Measurements from ENCODE around the gene MAP7D2.

MAP7D2 gene

DNA sequence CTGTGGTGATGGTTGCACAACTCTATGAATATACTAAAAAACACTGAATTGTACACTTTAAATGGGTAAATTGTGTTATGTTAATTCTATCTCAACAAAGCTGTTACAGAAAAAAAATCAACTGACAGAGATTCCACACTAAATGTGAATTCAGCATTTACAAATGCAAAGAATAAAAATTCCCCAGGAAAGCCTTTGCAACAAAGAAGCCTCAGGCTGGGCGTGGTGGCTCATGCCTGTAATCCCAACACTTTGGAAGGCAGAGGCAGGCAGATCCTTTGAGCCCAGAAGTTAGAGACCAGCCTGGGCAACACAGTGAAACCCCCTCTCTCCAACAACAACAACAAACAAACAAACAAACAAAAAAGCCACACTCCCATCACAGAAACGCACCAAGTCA lies 134.8 kb downstream of the MAP7D2 start:
- in situ Hi-C loops (cut with MboI; ENCODE audit: low sequenced_read_pairs) = no loop called here

DNA sequence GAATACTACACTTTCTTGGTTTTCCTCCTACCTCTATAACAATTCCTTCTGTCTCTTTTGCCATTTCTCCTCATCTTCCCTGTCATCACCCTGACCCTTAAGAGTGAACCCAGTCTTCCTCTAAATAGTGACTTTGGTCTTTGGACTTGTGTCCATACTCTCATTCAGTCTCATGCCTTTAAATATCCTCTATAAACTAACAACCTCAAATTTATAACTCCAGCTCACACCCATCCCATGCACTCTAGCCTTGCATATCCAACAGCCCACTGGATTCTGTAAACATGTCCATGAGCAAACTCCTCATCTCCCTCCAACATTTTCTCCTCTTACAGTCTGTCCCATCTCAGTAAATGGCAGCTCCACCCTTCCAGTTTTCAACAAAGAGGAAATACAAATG lies 140.9 kb downstream of the MAP7D2 start:
- in situ Hi-C loops (cut with MboI; ENCODE audit: low sequenced_read_pairs) = no loop called here

DNA sequence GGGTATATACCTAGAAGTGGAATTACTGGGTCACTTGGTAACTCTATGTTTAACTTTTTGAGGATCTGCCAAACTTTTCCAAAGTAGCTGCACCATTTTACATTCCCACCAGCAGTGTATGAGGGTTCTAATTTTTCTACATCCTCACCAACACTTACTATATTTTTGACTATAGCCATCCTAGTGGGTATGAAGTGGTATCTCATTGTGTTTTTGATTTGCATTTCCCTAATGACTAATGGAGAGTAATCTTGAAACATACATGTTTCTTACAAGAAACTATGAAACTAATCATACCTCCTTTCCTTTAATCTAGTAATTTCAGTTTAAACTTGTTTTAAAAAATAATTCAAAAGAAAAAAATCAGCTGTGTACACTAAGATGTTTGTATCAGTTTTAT lies 143.7 kb downstream of the MAP7D2 start:
- in situ Hi-C loops (cut with MboI; ENCODE audit: low sequenced_read_pairs) = no loop called here

DNA sequence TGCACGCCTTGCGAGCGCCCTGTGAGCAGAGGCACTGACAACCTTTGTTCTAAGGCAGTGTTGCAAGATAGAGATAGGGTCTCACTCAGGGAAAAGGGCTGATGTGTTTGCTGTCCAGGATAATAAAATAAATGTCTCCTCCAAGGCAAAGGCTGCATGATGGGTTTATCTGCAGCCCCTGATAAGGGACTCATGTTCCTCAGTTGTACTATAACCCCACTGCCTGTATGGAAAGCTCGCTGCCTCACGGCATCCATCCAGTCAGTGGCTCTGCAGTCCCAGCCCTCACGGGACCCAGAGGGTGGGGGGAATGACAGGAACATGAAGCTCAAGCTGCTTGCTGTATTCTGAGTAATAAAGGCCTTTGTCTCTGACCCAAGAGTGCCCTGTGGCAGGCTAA lies 148.4 kb downstream of the MAP7D2 start:
- in situ Hi-C loops (cut with MboI; ENCODE audit: low sequenced_read_pairs) = no loop called here

DNA sequence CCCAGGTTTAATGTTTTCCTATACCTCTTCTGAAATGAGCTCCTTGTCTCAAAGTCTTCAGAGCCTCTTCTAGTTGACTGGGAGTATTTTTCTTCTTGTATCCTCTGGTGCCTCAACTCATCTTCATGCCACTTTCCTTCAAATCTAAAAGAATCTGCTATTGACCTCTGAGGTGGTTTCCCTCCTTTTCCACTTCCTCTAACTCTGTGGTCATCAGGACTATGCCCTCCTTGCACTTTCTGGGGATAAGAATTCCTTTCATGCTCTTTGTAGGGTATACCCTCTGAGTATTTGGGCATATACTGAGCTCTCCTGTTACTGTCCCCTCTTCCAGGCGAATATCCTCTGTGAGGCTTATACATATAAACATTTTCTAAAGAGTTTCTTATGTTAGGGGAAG lies 150.7 kb downstream of the MAP7D2 start:
- in situ Hi-C loops (cut with MboI; ENCODE audit: low sequenced_read_pairs) = no loop called here

DNA sequence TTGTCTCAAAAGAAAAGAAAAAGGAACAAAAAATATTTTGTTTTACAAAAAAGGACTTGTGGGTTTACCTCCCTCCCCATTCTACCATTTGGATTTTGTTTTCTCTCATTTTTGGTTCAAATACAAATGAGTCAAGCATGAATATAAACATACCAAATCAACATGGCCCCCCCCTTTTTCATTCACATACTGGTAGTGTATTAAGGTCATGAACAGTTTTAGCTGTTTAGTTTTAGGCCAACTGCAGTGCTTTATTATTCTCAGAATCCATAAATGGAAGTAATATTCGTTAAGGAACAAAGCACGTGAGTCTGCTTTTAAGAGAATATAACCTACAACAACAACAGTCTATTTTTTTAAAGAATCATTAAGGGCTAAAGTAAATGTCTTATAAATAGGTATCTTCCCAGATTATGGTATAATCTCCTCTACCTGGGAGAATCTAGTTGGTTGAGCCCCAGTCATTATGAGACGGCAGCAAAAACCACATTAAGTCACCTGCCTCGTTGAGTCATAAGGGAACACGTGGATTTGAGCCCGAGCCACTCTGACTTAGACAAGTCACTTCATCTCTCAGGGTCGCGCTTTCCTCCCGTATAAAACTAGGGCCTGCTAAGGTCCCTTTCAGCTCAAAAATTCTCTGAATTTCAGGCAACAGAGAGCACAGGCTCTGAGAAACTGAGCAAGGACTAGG lies 152.5 kb downstream of the MAP7D2 start:
- in situ Hi-C loops (cut with MboI; ENCODE audit: low sequenced_read_pairs) = no loop called here

DNA sequence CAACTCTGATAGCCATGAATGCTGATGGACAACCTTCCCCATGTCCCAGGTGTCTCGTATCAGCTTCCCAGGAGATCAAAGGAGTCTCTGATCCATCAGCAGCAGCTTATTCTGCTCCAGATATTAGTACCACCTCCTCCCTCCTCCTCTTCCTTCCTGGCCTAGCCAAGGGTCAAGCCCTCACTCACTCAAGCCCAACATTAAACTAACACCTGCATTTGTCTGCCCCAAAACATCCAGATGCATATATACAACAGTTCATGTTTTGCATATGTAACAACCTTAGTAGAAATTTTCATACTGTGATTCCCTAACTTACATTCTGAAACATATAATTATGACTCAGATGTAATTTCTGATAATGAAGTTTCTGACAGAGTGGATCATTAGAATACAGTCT lies 155.8 kb downstream of the MAP7D2 start:
- in situ Hi-C loops (cut with MboI; ENCODE audit: low sequenced_read_pairs) = no loop called here

DNA sequence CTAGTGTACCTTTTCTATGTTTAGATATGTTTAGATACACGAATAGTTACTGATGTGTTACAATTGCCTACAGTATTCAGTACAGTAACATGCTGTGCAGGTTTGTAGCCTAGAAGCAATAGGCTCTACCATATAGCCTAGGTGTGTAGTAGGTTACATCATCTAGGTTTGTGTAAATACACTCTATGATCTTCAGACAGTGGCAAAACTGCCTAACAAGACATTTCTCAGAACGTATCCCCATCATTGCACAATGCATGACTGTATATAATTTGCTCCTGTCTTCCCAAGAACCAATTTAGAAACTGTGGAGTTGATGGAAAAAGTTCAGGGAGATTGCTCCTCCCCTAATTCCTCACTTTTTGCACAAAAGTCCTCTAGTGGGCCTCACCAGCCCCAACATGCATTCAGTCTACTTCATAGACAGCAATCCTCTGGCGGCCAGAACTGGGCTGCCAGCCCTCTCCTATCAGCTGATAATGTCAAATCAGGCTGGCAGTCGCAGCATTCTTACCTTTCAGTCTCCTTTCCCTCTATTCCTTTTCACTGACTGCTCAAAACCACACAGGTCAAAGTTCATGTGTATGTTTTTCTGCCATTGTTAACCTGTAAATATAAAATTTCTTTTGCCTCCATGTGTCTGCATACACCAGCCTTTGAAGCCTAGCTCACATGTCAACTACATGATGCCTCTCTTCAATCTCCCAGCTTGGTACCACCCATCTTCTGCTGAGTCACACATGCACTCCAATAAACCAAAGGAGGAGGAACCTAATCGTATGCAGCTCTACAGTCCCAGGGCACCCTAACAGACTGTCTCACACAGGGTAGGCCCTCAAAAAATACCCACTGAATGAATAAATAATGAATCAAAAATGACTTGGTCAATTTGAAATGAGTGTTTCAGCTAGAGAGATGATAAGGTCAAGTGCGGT lies 157.9 kb downstream of the MAP7D2 start:
- in situ Hi-C loops (cut with MboI; ENCODE audit: low sequenced_read_pairs) = no loop called here

DNA sequence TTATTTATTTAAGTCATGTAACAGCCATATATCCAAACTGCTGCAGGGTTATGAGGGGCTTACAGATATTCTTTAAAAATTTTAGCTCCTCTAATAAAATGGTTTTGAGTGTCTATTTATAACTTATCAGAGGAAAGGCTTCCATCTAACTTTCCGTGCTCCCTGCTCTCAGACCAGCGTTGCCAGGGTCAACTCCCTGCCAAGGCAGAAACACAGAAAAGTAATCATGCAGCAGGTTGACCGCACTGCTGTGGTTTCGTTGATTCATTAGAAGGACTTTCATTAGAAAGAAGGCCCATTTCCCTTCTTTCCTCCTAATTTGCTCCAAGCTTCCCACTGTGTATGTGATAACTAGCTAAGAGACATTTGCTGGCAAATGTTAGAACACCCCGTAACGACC lies 159.8 kb downstream of the MAP7D2 start:
- in situ Hi-C loops (cut with MboI; ENCODE audit: low sequenced_read_pairs) = no loop called here

Measured in HL-60/S4 treated with phorbol 12-myristate 13-acetate at 8.2 ng/mL for 4 days and 3 days (cell line).